ENCODE results near the gene FTL. TPM values are rescaled to one million over a fixed set of nuclear protein-coding genes. Genes with fewer than 3 reads are reported as not detected.

The FTL gene
- total RNA-seq, 4 donors from 2014 or later = 5,249 to 9,852 (median 6,180) TPM

DNA sequence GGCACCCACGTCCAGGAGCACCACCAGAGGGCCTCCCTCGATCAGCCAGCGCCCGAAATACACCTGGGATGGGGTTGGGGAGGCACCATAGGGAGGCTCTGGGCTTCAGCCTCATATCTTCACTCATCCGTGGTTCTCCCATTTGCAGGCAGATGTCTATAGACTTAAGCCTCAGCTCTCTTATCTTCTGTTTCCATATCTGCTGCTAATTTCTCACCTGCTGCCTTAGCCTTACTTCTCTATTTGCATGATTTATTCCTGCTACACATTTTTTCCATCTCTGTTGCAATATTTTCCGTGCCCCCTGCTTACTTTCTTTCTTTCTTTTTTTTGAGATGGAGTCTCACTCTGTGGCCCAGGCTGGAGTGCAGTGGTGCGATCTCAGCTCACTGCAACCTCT lies 22.2 kb downstream of the FTL start:
- Histone ChIP-seq H3K9me3 (no peaks in the 10 kb centered on the region), H3K4me3 (no peak overlapping the region), H3K27ac (no peak overlapping the region), H3K27me3 (no peaks in the 10 kb centered on the region), H3K4me1 (peaks cover 0 to 20% (median 6%) of the 10 kb centered on the region in 4 donors), H3K36me3 (peaks cover 0 to 45% (median 0%) of the 10 kb centered on the region in 3 donors)
- no peak for DNase-seq
- TF ChIP-seq POLR2A (IDR thresholded peaks at IDR 0.05) (no peak), CTCF (IDR thresholded peaks at IDR 0.05) (no peak)

DNA sequence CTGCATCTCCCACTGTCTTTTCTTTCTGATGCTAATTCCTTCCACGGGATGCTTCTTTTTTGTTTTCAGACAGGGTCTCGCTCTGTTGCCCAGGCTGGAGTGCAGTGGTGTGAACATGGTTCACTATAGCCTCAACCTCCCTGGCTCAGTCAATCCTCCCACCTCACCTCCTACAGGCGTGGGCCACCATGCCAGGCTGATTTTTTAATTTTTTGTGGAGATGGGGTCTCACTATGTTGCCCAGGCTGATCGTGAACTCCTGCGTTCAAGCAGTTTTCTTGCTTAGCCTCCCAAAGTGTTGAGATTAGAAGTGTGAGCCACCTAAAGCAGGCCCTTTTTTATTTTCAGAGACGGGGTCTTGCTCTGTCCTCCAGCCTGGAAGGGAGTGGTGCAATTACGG lies 23.2 kb downstream of the FTL start:
- DNase-seq = no peak
- Histone ChIP-seq H3K27ac (no peak overlapping the region), H3K36me3 (peaks cover 0 to 36% (median 0%) of the 10 kb centered on the region in 3 donors), H3K9me3 (no peaks in the 10 kb centered on the region), H3K4me1 (peaks cover 0 to 20% (median 6%) of the 10 kb centered on the region in 4 donors), H3K4me3 (no peak overlapping the region), H3K27me3 (no peaks in the 10 kb centered on the region)
- TF ChIP-seq CTCF (IDR thresholded peaks at IDR 0.05) (no peak), POLR2A (IDR thresholded peaks at IDR 0.05) (no peak)

- no peak for DNase-seq
- Histone ChIP-seq H3K9me3 (no peaks in the 10 kb centered on the region), H3K27me3 (no peaks in the 10 kb centered on the region), H3K27ac (no peak overlapping the region), H3K36me3 (peaks cover 0 to 34% (median 0%) of the 10 kb centered on the region in 3 donors), H3K4me3 (no peak overlapping the region), H3K4me1 (peaks cover 0 to 20% (median 6%) of the 10 kb centered on the region in 4 donors)
- TF ChIP-seq POLR2A (IDR thresholded peaks at IDR 0.05) (no peak), CTCF (IDR thresholded peaks at IDR 0.05) (no peak)
Measured at GRCh38 chr19:48988860-48989259, 23.8 kb downstream of the FTL start.

DNA sequence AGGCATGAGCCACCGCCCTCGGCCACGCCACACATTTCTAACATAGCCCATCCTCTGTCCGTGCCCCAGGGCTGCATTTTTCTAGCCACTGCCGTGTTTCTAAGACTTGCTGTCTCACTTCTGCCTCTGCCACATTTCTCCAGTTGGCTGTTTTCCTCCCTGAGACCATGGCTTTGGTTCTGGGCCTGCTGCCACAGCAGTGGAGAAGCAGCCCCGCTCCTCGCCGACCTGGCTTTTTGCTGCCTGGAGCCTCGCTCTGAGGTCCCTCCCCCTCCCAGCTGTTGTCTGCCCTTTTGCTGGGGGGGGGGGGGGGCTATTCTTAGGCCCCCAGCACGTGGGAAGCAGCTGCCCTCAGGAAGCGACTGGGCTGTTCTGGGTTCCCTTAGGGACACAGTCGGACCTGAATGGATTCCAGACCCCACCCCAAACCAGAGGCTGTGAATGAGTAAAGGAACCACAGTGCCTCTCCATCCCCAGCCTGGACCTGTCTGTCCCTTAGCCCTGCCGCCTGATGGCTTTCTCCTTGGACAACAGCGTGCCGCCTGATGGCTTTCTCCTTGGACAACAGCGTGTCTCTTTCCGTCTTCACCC lies 24.7 kb downstream of the FTL start:
- peaks cover 0 to 26% (median 0%) of the 10 kb centered on the region in 3 donors for H3K36me3 ChIP-seq
- no peaks in the 10 kb centered on the region for H3K27me3 ChIP-seq
- DNase-seq = no peak
- H3K4me3 ChIP-seq = no peak overlapping the region
- peaks cover 5 to 27% (median 13%) of the 10 kb centered on the region in 4 donors for H3K4me1 ChIP-seq
- H3K9me3 ChIP-seq = no peaks in the 10 kb centered on the region
- TF ChIP-seq CTCF (IDR thresholded peaks at IDR 0.05) (no peak), POLR2A (IDR thresholded peaks at IDR 0.05) (no peak)
- no peak overlapping the region for H3K27ac ChIP-seq

DNA sequence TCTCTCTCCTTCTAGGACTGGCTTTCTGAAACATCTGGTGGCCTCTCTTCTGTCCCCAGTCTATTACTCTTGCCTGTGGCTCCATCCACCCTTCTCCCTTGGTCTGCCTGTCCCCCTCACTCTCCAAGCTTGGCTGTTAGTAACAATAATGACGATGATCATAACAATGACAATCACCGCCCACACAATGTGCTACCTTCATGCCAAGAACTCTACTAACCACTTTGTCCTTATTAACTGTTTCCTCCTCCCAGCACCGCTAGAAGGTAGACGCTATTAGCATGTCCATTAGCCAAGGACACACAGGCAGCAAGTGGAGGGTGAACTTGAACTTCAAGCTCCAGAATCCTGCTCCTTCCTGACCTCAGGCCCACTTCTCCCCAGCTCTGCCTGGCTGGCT lies 25.3 kb downstream of the FTL start:
- H3K27ac ChIP-seq = no peak overlapping the region
- H3K4me3 ChIP-seq = no peak overlapping the region
- DNase-seq = no peak
- no peak for TF ChIP-seq CTCF (IDR thresholded peaks at IDR 0.05)
- TF ChIP-seq POLR2A (IDR thresholded peaks at IDR 0.05) = no peak
- peaks cover 5 to 31% (median 13%) of the 10 kb centered on the region in 4 donors for H3K4me1 ChIP-seq
- peaks cover 0 to 20% (median 0%) of the 10 kb centered on the region in 3 donors for H3K36me3 ChIP-seq
- no peaks in the 10 kb centered on the region for H3K27me3 ChIP-seq
- H3K9me3 ChIP-seq = no peaks in the 10 kb centered on the region
